ENCODE results near the gene TMEM9B. TPM values are rescaled to one million over a fixed set of nuclear protein-coding genes. Genes with fewer than 3 reads are reported as not detected.
"Not testable (repeated sequence)": the region's sequence is repeated elsewhere in the genome, so short reads cannot be mapped to it uniquely, and the experiment has no call there.

TMEM9B gene
- 10 to 100 TPM; 19.4 to 62.5 TPM for total RNA-seq

GRCh38 chr11:8964324-8965320, at the start of gene TMEM9B:
TSS of gene TMEM9B (minus strand) at chr11:8964442. CDS start at chr11:8964313, 129 bp downstream.
- intact Hi-C loops (cut with DNase I) = no loop called here
- Histone ChIP-seq H3K9me3 (no peaks in the 10 kb centered on the region), H3K36me3 (replicated peaks in 1 of 2; ENCODE audit: insufficient read depth in 1 of 2, low read depth in 2 of 2) (no peaks in the 10 kb centered on the region), H3K4me1 (peaks cover 33% of the 10 kb centered on the region), H3K4me3 (peak within 1 kb of the TSS; percentile 47 to 52), H3K27me3 (no peaks in the 10 kb centered on the region), H3K27ac (peak within 1 kb of the TSS; percentile 87 to 97 (median 94))
- ATAC-seq (peak; percentile 95), DNase-seq (peak; percentile 91 to 93 (median 92))
- TF ChIP-seq CTCF (IDR thresholded peaks at IDR 0.05) (peak in 1 of 7 experiments; percentile 9), POLR2A (IDR thresholded peaks at IDR 0.05) (peak; percentile 90 to 98 (median 97))
- 0% methylated on average over 66 of the region's 67 CpGs; no CpG with 5 or more reads in 1 of the 2 donors for WGBS, 2 donors

- no peak for ATAC-seq
- no peak overlapping the region for H3K27ac ChIP-seq
- H3K4me1 ChIP-seq = peaks cover 5% of the 10 kb centered on the region
- H3K36me3 ChIP-seq (replicated peaks in 1 of 2; ENCODE audit: insufficient read depth in 1 of 2, low read depth in 2 of 2) = no peaks in the 10 kb centered on the region
- DNase-seq = no peak
- H3K9me3 ChIP-seq = no peaks in the 10 kb centered on the region
- TF ChIP-seq POLR2A (IDR thresholded peaks at IDR 0.05) = no peak
- TF ChIP-seq CTCF (IDR thresholded peaks at IDR 0.05) = no peak
- no peaks in the 10 kb centered on the region for H3K27me3 ChIP-seq
- no peak overlapping the region for H3K4me3 ChIP-seq
- intact Hi-C loops (cut with DNase I) = loop anchor here (10.0 kb wide), 1 partner anchor 491 kb away; no protein-coding TSS in a partner anchor
- WGBS, 2 donors = 83 to 84% methylated on average over 4 of the region's 4 CpGs
These were observed 49.1 kb upstream of the TMEM9B start for GRCh38 chr11:9013373-9013772.

- H3K27ac ChIP-seq; DNase-seq; H3K27me3 ChIP-seq; H3K4me3 ChIP-seq; intact Hi-C loops (cut with DNase I); H3K4me1 ChIP-seq; ATAC-seq; H3K36me3 ChIP-seq (replicated peaks in 1 of 2; ENCODE audit: insufficient read depth in 1 of 2, low read depth in 2 of 2); H3K9me3 ChIP-seq: not testable (repeated sequence)
- WGBS, 2 donors = 58 to 76% methylated on average over 1 of the region's 1 CpG
These were observed 45.3 kb upstream of the TMEM9B start for GRCh38 chr11:9009538-9009937.

GRCh38 chr11:9008661-9009060, 44.4 kb upstream of the TMEM9B start:
- Histone ChIP-seq H3K27me3 (no peaks in the 10 kb centered on the region), H3K9me3 (no peaks in the 10 kb centered on the region), H3K4me1 (peaks cover 8% of the 10 kb centered on the region), H3K36me3 (replicated peaks in 1 of 2; ENCODE audit: insufficient read depth in 1 of 2, low read depth in 2 of 2) (no peaks in the 10 kb centered on the region), H3K4me3 (no peak overlapping the region), H3K27ac (no peak overlapping the region)
- DNase-seq (no peak), ATAC-seq (no peak)
- no peak for TF ChIP-seq CTCF (IDR thresholded peaks at IDR 0.05)
- TF ChIP-seq POLR2A (IDR thresholded peaks at IDR 0.05) = no peak
- intact Hi-C loops (cut with DNase I) = no loop called here
- WGBS, 2 donors = 67 to 88% methylated on average over 1 of the region's 1 CpG

GRCh38 chr11:9008011-9008550, 43.8 kb upstream of the TMEM9B start:
- Histone ChIP-seq H3K27ac (no peak overlapping the region), H3K9me3 (no peaks in the 10 kb centered on the region), H3K4me1 (peaks cover 14% of the 10 kb centered on the region), H3K4me3 (no peak overlapping the region), H3K36me3 (replicated peaks in 1 of 2; ENCODE audit: insufficient read depth in 1 of 2, low read depth in 2 of 2) (no peaks in the 10 kb centered on the region), H3K27me3 (peaks cover 0 to 2% of the 10 kb centered on the region in 2 donors)
- intact Hi-C loops (cut with DNase I) = no loop called here
- no peak for ATAC-seq
- WGBS, 2 donors = 54 to 62% methylated on average over 3 of the region's 3 CpGs
- no peak for TF ChIP-seq POLR2A (IDR thresholded peaks at IDR 0.05)
- TF ChIP-seq CTCF (IDR thresholded peaks at IDR 0.05) = no peak
- no peak for DNase-seq
